Suprapubic skin (tissue), 3 donors: ENCODE results near the gene FBP1.
A peak's percentile ranks its signal among the peaks of the same experiment; 100 is the strongest.

Experiments used
- CTCF ChIP-seq, 2 donors: fragments of 200-600 bp in 1 of 2; fragments of 450-650 bp in 1 of 2; sonication (generic) in 1 of 2; IDR thresholded peaks; one replicate each; pipeline ENCODE4 v1.5.1; 2016 to 2019; ENCODE audit warnings: antibody characterized with exemption in 2 of 2, mild to moderate bottlenecking in 1 of 2, moderate library complexity in 1 of 2
- EP300 ChIP-seq: sonication (generic); formaldehyde crosslinking; IDR thresholded peaks from one replicate; pipeline ENCODE4 v1.6.1; 2017; ENCODE audit warnings: antibody characterized with exemption
- POLR2A ChIP-seq, 2 donors: fragments of 450-650 bp; IDR thresholded peaks; one replicate each; pipeline ENCODE4 v1.6.1; 2017; ENCODE audit warnings: antibody characterized with exemption in 2 of 2, mild to moderate bottlenecking in 2 of 2, moderate library complexity in 2 of 2

- TF ChIP-seq CTCF (IDR thresholded peaks at IDR 0.05), result peak; percentile 12 to 78
- no peak for TF ChIP-seq POLR2A (IDR thresholded peaks at IDR 0.05)
- no peak for TF ChIP-seq EP300
Measured at GRCh38 chr9:94668928-94669729, 29.8 kb upstream of the FBP1 start.
